Activated T-helper 1 cell treated with anti-CD3 and anti-CD28 coated beads, Interleukin-12 subunit alpha, Interleukin-12 subunit beta, Interleukin-2, Interleukin-4 antibody, amounts not matched to agents 30 ng/mL and 10 ng/mL and 1 ng/mL, durations not matched to agents 14 hours and 24 hours and 36 hours (primary cell): ENCODE data around the gene OLFML1. TPM values are rescaled to one million over a fixed set of nuclear protein-coding genes. Genes with fewer than 3 reads are reported as not detected.
A peak's percentile ranks its signal among the peaks of the same experiment; 100 is the strongest.

Experiments
- DNase-seq: peaks from one replicate; pipeline ENCODE4 v3.0.0; 2021; ENCODE audit warnings: low spot score
- H3K27ac Mint-ChIP-seq: one replicate; pipeline ENCODE4 v1.8.0; 2021; ENCODE audit warnings: mild to moderate bottlenecking, mixed read lengths
- H3K27me3 Mint-ChIP-seq: one replicate; pipeline ENCODE4 v1.8.0; 2022; ENCODE audit warnings: mild to moderate bottlenecking, moderate library complexity, mixed read lengths; ENCODE audit not compliant: insufficient read depth
- H3K36me3 Mint-ChIP-seq: one replicate; pipeline ENCODE4 v1.8.0; 2021; ENCODE audit warnings: low read depth, mixed read lengths
- H3K4me1 Mint-ChIP-seq: one replicate; pipeline ENCODE4 v1.8.0; 2021; ENCODE audit warnings: low read depth, mixed read lengths
- H3K4me3 Mint-ChIP-seq: one replicate; pipeline ENCODE4 v1.8.0; 2021; ENCODE audit warnings: mild to moderate bottlenecking, moderate library complexity, mixed read lengths
- H3K9me3 Mint-ChIP-seq: one replicate; pipeline ENCODE4 v1.8.0; 2021; ENCODE audit warnings: mixed read lengths
- intact Hi-C: fragments of 100-400 bp; cut with micrococcal nuclease; formaldehyde crosslinking; loops from one replicate; pipeline ENCODE4 v1.15.1; 2024
- total RNA-seq: library from RNA; stranded (reverse); gene quantifications from 2 replicates; pipeline ENCODE4 v1.2.3, GENCODE V29; 2022

Gene OLFML1
- total RNA-seq, 1 donor from 2014 or later, result not detected

DNA sequence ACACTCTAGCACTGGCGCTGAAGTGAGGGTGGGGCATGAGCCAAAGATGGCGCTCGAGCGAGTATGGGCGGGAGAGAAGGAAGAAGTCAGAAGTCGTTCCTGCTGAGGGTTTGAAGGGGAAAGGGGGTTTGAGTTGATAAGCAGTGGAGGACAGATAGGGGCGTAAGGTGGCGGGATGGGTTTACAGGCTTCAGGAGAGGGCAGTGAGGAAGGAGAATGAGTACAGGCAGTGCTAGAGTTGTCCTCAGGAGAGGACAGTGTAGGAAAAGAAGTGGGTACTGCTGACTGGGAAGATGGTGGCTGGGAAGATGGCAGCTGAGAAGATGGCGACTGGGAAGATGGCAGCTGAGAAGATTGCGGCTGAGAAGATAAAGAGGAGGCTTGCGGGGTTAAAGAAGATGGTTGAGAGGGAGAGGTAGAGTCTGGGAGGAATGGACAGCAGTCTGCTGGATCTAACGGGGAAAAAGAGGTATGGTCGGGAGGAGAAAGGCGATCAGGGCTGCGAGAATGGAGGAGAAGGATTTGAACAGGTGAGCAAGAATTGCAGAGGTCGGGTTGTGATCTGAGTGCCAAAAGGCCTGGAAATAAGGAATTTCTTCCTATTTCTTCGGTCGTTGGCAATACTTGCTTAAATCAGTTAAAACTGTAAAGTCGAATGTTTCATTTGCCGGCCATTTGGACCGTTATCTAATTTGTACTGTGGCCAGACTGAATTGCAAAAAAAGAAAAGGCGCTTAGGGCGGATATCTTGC, 33.7 kb downstream of the OLFML1 start:
- H3K9me3 Mint-ChIP-seq, result no peaks in the 10 kb centered on the region
- intact Hi-C loops, result loop anchor here (10.0 kb wide), 1 partner anchor 594 kb away; the partner anchor contains the start of genes OR2D3 and ZNF215
- H3K27me3 Mint-ChIP-seq, result peaks cover 27% of the 10 kb centered on the region
- no peak overlapping the region for H3K27ac Mint-ChIP-seq
- H3K4me1 Mint-ChIP-seq, result no peaks in the 10 kb centered on the region
- DNase-seq, result no peak
- H3K4me3 Mint-ChIP-seq, result no peak overlapping the region
- H3K36me3 Mint-ChIP-seq, result peaks cover 1% of the 10 kb centered on the region

DNA sequence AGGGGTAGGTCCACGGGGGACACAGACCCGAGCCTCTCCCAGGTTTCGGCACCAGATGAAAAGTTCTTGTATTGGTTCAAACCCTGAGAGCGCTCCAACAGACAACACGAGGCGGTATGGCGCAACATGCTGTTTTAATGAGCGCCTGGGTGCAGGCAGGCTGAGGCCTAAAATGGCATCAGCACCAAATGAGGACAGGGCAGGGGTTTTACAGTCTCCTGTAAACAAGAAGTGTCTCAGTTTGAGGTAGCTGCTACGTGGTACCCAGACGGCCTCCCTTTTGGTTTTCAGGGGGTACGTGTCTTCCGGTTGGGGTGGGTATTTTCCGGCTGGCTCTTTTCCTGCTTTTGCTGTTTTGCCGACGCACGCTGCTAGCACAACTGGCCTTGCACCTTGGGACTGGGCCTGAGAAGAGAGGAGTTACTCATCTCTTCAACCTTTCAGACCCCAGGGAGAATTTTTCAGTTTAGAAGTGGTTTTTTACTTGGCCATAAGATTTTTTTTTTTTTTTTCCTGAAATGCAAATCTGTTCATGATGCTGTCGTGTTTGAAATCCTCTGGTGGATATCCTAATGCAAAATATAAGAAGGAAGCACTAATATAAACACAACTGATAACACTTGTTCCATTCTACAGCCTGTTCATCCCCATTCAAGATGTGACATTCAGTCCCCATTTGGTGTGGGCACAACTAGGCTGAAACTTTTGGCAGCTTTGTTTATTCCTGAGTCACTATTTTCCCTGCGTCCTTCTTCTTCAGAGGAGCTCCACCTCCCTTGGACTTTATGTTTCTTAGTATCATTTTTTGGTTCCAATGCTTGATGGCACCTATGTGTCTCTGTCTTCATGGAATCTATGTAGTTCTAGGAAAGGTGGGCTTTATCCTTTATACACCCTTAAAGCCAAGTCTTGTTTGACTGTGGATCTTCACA, 35.0 kb downstream of the OLFML1 start:
- Mint-ChIP-seq H3K9me3 (no peaks in the 10 kb centered on the region), H3K36me3 (peaks cover 3% of the 10 kb centered on the region), H3K4me3 (no peak overlapping the region), H3K27me3 (peaks cover 21% of the 10 kb centered on the region), H3K27ac (no peak overlapping the region), H3K4me1 (peaks cover 7% of the 10 kb centered on the region)
- DNase-seq, result no peak
- intact Hi-C loops, result no loop called here

DNA sequence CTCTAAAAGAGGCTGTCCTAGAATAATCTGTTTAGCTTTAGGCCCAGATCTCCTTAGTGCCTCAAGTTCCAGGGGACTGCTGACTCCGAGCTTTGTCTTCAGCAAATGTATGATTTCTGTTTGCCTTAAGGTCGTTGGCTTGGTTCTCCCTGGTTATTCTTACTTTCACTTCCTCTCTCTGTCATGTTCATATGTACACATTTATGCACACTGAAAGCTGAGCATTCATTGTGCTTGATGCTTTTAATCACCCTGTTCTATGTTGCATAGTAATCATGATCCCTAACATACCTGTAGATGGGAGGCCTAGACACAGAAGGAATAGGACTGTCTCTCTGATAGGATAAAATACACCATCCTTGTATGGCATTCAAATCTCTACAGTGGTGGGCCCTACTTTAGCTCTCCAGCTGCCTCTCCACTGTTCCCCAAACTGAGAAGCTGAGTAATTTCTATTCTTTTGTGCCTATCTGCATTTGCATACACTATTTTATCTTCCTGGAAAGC, 35.7 kb downstream of the OLFML1 start:
- Mint-ChIP-seq H3K36me3 (peaks cover 3% of the 10 kb centered on the region), H3K9me3 (no peaks in the 10 kb centered on the region), H3K27ac (no peak overlapping the region), H3K27me3 (peaks cover 14% of the 10 kb centered on the region), H3K4me1 (peaks cover 10% of the 10 kb centered on the region), H3K4me3 (no peak overlapping the region)
- intact Hi-C loops, result no loop called here
- no peak for DNase-seq

DNA sequence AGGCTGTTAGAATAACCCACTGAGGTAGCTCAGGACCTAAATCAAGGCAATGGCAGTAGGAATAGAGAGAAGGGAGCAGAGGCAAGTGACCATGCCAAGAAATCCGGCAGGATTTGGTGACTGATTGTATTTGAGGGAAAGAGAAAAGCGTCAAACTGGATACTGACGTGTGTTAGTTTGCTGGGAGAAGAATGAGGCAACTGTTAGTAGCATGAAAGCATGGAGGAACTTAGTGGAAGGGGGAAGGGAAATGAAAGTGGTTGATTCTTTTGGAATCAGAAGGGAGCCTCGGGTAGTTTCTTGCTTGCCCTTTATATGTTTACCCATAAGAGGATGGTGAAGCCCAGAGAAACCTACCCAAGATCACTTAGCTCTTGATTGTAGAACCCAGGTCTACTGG, 36.8 kb downstream of the OLFML1 start:
- H3K4me3 Mint-ChIP-seq, result no peak overlapping the region
- H3K9me3 Mint-ChIP-seq, result no peaks in the 10 kb centered on the region
- intact Hi-C loops, result no loop called here
- peaks cover 8% of the 10 kb centered on the region for H3K27me3 Mint-ChIP-seq
- H3K27ac Mint-ChIP-seq, result no peak overlapping the region
- peaks cover 16% of the 10 kb centered on the region for H3K4me1 Mint-ChIP-seq
- H3K36me3 Mint-ChIP-seq, result peaks cover 1% of the 10 kb centered on the region
- DNase-seq, result no peak

DNA sequence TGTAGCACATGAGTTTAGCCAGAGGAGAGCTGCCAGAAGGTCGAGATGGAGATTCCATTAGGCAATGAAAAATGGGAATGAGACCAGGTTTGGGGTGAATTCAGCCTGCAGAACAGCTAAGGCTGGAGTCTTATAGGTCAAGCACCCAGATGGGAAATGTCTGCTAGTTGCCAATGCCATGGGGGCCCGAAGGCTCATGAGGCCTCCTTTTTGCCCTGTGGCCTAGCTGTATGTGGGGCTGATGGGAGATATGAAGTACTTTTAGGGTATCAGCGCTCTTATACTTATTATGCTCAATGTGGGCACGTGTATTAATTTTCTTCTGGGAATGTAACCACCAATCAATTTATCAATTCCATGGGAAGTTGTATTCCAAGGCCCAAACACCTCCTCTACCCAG, 37.2 kb downstream of the OLFML1 start:
- peaks cover 1% of the 10 kb centered on the region for H3K36me3 Mint-ChIP-seq
- H3K27ac Mint-ChIP-seq, result no peak overlapping the region
- H3K27me3 Mint-ChIP-seq, result peaks cover 6% of the 10 kb centered on the region
- intact Hi-C loops, result no loop called here
- H3K4me3 Mint-ChIP-seq, result no peak overlapping the region
- DNase-seq, result no peak
- peaks cover 20% of the 10 kb centered on the region for H3K4me1 Mint-ChIP-seq
- no peaks in the 10 kb centered on the region for H3K9me3 Mint-ChIP-seq

DNA sequence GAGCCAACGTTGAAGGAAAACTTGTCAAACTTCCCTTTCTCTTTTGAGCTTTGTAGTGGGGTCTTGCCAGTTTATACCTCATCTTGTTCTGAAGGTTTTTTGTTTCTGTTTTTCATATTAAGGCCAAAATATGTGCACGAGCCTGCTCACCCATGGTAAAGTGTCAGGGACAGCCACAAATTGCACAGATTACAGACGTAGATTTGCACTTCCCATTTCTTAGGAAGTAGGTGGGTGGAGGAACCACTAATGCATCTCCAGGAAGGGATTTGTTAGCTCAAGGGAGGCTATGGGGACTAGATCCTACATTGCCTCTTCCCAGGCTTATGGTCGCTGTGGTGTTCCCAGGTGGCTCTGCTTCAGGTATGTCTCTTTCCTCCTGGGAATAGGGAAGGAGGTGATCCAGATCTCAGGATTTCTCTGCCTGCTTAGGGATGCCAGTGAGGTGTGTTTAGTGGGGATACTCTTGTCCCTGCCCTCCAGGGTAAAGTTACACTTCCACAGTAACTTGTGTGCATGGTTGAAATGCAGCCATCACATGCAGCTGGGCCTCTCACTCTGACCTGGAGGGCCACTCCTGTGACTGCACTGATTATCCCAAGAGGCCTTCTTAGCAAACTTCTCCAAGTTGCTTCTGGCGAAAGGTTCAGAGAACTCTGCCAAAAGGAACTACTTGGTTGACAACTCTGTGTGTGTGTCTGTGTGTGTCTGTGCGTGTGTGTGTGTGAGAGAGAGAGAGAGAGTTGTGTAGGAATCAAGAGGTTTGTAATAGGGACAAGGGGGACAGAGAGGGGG, 38.3 kb downstream of the OLFML1 start:
- Mint-ChIP-seq H3K27me3 (peaks cover 2% of the 10 kb centered on the region), H3K4me3 (no peak overlapping the region), H3K4me1 (peaks cover 31% of the 10 kb centered on the region), H3K36me3 (peaks cover 1% of the 10 kb centered on the region), H3K27ac (no peak overlapping the region), H3K9me3 (no peaks in the 10 kb centered on the region)
- no peak for DNase-seq
- intact Hi-C loops, result no loop called here

DNA sequence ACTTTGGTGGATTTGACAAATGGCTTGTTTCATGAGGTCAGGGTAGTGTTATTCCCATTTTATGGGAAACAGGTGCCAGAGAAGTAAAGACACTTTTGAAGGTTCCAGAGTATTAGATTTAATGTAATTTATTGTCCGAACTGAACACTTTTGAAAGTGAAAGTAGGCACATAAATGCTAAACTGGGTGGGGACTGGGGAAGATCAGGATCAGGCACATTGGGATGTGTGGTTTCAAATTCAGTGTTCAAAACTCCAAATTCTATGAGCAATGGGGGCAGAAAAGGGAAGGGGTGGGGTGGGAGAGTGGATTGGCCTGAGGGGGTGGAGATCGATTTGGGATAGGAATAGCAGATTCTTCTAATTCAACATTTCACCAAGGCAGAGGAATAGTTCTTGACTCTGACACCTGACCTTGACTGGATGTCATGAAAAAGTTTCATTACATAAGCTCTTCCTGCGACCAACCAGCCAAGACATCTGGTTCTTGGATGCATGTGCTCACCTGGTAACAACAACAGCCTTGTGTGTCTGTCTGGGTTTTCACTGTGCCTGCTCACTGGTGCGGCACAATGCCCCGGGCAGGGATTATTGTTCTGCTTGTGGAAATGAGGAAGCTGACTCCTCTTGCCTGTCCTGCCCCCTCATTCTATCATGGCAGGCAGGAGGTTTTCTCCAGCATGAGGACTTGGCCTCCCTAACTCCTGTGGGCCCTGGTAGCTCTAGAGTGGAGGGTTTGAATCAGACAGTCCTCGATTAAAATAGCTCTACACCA, 39.3 kb downstream of the OLFML1 start:
- no peak for DNase-seq
- no peak overlapping the region for H3K4me3 Mint-ChIP-seq
- peaks cover 1% of the 10 kb centered on the region for H3K36me3 Mint-ChIP-seq
- peaks cover 2% of the 10 kb centered on the region for H3K27me3 Mint-ChIP-seq
- intact Hi-C loops, result no loop called here
- no peaks in the 10 kb centered on the region for H3K9me3 Mint-ChIP-seq
- H3K27ac Mint-ChIP-seq, result no peak overlapping the region
- peaks cover 34% of the 10 kb centered on the region for H3K4me1 Mint-ChIP-seq

DNA sequence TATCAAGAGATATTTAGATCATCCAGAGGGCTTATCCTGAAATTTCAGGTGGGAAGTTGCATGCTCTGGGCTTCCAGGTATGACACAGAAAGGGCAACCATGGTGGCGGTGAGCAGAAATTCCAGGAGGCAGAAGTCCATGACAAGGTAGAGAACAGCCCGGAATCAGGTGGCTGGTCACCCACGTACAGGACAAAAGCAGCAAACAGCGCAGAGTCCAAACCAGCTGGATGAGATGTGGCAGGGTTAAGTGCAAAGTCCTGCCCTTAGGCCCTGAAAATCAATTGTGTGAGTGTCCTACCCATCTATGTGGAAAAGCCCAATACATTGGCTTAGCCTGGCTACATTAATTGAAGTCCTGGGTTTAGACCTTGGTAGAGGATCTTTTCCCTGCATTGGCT, 40.1 kb downstream of the OLFML1 start:
- Mint-ChIP-seq H3K4me1 (peaks cover 34% of the 10 kb centered on the region), H3K27ac (no peak overlapping the region), H3K36me3 (peaks cover 1% of the 10 kb centered on the region), H3K4me3 (no peak overlapping the region), H3K27me3 (peaks cover 2% of the 10 kb centered on the region), H3K9me3 (no peaks in the 10 kb centered on the region)
- intact Hi-C loops, result no loop called here
- no peak for DNase-seq

DNA sequence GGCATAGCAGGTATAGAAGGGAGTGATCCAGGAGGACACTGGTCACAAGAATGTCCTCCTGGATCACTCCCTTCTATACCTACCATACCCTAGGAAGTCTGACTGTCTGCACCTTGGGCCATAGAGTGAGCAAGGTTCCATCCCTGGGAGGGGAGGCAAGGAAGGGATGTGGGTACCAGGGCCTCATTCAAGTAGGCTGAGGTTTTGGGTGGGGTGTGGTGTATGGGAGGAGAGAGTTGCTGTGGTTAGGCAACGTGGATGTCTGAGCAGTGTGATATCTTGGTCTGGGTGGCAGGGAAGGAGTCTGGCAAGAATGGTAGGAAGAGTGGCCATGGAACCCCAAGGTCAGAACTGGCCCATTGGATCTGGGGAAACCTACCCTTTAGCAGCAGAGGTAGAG, 41.7 kb downstream of the OLFML1 start:
- intact Hi-C loops, result no loop called here
- H3K27me3 Mint-ChIP-seq, result peaks cover 2% of the 10 kb centered on the region
- no peak overlapping the region for H3K27ac Mint-ChIP-seq
- no peaks in the 10 kb centered on the region for H3K9me3 Mint-ChIP-seq
- no peak overlapping the region for H3K4me3 Mint-ChIP-seq
- peak; percentile 25 for DNase-seq
- H3K4me1 Mint-ChIP-seq, result peaks cover 34% of the 10 kb centered on the region
- peaks cover 1% of the 10 kb centered on the region for H3K36me3 Mint-ChIP-seq

DNA sequence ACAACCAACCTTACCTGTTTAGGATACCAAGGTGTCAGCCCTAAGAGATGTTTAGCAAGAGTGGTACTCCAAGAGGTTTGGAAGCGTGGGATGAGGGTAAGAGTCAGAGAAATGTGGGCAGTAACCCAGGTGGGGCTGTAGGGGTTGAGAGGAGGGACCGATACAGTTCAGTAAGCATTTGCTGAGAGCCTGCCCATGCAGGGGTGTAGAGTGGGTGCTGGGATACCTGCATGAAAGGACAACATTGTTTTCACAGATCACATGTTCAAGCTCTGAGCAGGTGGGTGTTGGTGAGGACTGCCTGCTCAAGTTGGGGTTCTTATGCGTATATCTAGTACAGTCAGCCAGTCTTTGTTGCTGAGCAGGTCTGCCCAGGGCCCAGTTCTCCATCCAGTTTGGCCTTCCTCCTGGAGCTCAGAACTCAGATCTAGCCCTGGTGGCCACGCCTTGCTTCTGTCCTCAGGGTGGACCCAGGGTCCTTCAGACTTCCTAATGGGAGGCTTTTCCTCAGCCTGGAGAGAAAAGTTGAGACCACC, 43.3 kb downstream of the OLFML1 start:
- Mint-ChIP-seq H3K27me3 (peaks cover 2% of the 10 kb centered on the region), H3K27ac (no peak overlapping the region), H3K36me3 (peaks cover 1% of the 10 kb centered on the region), H3K4me3 (no peak overlapping the region), H3K9me3 (no peaks in the 10 kb centered on the region), H3K4me1 (peaks cover 36% of the 10 kb centered on the region)
- no peak for DNase-seq
- intact Hi-C loops, result no loop called here

DNA sequence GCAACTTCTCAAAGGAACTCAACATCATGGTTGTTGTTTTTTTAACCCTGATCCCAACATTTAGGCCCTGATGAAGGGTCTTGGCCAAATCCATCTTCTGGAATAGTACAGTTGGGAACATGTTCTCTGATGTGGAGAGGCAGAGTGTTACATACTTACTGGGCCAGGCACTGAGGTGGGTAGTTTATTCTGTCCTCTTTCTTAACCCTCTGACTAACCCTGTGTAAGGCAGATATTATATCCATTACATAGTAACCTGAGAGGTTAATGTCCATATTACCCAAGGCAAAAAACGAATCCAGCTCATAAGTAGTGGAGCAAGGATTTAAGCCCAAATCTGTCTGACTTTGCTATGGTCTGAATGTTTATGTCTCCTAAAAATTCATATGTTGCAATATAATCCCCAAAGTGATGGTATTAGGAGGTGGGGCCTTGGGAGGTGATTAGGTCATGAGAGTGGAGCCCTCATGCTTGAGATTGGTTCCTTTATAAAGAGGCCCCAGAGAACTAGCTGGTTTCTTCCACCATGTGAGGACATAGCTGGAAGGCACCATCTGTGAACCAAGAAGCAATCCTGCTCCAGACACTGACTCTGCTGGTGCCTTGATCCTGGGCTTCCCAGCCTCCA, 44.8 kb downstream of the OLFML1 start:
- DNase-seq, result no peak
- Mint-ChIP-seq H3K4me1 (peaks cover 32% of the 10 kb centered on the region), H3K9me3 (no peaks in the 10 kb centered on the region), H3K27ac (no peak overlapping the region), H3K36me3 (no peaks in the 10 kb centered on the region), H3K27me3 (peaks cover 3% of the 10 kb centered on the region), H3K4me3 (no peak overlapping the region)
- intact Hi-C loops, result no loop called here
